NCI-H748 (cell line): ENCODE data around the gene TANC1.
A peak's percentile ranks its signal among the peaks of the same experiment; 100 is the strongest.
"Not testable (repeated sequence)": the region's sequence is repeated elsewhere in the genome, so short reads cannot be mapped to it uniquely, and the experiment has no call there.

Source experiments
- DNase-seq: peaks from one replicate; lab custom pipeline; 2025; ENCODE audit not compliant: unreplicated experiment; lab: John Stamatoyannopoulos, UW

TANC1 gene

DNA sequence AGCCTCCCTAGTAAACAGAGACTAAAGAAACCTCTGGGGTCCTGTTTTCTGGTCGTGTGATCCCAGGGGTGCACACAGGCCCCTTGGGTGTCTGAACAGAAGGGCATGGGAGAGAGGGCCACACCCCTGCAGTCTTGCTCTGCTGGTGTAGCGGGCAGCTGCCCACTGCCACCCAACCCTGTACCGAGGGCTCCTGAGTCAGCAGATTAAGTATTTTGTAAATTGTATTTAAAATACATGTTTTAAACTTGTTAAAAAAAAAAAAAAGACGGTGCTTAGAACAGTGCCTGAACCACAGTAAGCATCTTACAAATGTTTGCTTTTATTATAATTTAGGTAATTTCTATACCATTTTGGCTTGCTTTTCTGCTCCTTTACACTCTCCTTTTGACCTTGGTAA lies 113.7 kb downstream of the TANC1 start:
- DNase-seq: no peak

DNA sequence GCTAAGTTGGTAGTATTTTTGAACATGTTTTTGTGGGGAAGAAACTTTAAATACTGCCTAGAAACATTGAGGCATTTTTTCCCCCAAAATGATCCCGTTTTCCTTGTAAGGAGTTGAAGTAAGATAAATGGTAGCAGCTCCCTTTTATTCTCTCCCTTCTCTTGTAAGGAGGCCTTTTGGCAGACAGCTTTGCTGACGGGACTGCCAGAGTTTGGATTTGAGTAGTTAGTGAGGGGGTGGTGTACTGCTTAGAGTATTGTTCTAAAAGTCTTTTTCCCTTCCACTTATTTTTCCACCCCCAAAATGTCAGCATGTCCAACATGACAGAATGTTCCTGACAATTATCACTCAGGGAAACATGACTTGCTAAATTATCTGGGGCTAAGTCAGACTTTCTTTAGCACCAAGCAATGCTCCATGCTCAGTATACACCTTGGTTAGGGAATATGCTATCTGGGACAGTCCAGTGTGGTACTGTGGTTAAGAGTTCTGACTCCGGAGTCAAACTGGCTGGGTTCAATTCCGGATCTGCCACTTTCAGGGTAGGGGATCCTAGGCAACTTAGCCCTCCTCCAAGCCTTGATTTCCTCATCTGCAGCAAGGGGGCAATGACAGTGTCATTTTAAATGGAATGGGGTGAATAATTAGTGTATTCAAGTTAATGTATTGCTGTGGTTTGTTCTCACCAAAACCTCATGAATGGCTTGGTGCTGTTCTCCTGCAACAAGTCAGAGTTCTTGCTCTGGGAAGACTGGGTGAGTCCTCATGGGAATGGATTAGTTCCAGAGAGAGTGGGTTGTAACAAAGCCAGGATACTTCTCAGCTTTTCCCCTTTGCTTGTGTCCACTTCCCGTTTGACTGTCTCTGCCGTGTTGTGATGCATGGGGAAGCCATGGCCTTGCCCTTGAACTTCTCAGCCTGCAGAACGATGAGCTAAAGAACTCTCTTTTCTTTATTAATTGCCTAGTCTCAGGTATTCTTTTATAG lies 116.2 kb downstream of the TANC1 start:
- DNase-seq: no peak

DNA sequence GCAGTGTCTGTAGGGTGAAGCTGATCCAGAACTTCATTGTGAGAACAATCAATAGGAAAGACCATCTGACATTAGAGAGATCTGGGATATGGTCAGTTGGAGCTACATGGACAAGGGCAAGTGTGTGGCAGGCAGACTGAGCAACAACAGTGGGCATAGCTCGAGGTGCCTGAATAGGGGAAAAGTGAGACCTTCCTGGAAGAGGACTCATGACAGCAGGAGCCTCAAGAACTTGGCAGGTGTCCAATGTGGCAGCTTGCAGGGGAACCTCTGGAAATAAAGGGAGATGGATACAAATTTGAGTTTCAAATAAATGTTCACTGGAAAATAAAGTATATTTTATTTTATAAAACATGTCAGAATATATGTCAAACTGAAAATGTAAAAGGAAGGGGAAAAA lies 117.9 kb downstream of the TANC1 start:
- DNase-seq: peak; percentile 42

DNA sequence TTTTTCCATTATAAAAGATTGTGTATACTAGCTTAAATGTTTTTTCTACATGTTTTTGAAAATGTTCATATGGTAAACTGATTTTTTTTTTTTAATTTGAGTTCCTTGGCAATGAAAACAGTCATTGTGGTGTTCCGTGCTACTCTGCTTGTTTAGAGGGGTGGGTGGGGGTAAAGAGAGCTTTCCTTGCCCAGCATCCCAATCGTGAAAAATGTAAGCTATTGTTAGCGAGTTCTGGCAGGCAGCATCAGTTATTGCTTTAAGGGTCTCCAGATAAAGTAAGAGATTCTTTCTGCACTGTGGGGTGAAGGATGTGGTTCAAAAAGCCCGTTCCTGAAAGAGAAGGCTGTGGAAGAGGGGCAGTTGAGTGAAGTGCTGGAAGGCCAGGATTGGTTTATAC lies 118.4 kb downstream of the TANC1 start:
- DNase-seq: no peak

DNA sequence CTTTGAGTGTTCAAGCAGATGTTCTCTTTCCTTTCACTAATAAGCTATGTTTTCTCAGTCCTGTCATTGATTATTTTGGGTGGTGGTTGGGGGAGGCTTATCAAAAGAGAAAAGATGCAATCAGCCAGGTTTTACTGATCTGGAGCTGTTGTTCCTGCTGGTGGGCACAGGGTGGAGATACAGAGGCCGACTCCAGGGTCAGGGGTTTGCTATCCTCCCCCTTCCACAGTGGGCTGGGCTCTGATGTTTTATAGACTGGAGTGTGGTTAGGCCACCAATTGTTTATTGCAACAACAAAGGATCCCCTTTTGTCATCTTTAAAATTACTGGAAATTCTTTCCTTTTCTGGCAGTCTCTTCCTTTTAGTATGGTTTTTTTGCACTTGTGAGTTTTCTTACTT lies 120.5 kb downstream of the TANC1 start:
- DNase-seq: no peak

DNA sequence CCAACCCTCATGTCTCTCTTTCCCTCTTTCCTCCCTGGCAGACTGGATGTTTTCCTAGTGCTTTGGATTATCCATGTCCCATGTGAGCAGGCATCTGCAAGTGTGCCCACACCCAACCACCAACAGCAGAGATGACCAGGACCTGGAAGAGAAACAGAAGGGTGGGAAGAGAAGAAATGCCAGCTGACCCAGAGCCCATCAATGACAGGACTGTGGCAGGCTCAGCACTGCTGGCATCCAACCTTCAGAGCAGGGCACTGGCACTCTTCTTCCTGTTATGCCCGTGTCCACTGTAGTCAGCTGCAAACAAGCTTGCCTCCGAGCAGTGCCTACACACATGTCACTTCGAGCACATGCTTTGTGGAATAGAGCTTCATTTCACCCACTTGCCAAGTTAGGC lies 121.1 kb downstream of the TANC1 start:
- DNase-seq: no peak

DNA sequence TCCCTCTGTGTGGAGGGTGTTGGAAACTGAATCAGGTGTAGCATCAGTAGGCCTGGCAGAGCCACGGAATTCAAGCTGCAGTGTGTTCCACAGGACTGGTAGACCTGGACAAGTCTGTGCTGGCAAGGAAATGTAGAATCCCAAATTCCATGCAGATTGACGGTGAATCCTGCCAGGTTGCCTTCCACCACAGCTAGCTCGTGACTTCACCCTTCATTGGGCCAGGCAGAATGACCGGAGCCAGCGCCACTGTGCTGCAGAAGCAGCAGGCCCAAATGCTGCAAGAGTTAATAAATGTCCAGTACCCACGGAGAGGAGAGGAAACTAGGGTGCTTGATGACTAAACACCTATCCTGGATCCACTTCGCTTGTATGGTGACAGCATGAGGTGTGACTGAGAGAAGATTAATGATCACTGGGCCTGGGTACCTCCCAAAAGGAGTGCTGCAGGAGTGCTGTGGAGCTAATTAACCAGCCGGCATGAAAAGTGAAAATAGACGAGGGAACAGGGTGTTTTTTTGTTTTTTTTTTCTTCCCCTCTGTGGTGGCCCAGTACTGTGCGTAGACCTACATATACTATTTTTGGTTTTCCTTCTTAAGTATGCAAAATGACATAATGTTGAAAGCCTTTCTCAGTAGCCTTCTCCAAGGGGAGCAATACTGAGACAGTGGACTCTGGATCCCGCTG lies 122.2 kb downstream of the TANC1 start:
- no peak for DNase-seq

DNA sequence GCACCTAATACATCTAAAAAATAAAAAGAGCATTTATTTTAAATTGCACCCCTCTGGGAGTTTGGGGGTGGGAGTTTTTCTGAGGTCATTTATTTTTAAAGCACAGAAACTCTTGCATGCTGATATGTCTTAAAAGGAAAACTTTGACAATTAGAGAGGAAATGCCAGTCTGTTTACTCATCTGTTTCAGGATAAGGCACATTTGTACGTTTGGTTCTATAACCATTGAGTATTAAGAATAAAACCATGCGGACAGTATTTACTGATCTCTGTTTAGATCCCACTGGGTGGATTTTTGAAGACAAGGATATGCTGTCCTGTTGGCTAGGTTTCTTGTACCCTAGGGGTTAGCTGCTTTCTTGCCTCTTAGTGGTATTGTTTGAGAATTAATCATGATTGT lies 122.9 kb downstream of the TANC1 start:
- DNase-seq: no peak

DNA sequence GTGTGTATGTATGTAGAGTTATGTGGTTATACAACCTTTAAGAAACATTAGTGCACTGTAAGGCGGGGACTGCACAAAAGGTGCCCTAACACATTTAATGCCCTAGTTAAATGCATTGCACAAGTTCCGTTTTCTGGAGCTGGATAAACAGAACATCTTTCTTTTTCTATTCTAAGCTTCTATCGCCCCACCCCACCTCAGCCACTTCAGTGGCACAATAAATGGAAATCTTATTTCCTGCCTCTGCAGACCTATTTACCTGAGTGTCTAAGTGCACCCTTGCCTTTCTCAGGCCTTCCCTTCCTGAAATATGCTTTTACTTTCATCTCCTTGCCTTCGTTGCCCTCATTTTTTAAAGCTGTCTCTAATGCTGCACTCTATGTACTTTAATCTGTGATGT lies 123.5 kb downstream of the TANC1 start:
- DNase-seq: no peak

DNA sequence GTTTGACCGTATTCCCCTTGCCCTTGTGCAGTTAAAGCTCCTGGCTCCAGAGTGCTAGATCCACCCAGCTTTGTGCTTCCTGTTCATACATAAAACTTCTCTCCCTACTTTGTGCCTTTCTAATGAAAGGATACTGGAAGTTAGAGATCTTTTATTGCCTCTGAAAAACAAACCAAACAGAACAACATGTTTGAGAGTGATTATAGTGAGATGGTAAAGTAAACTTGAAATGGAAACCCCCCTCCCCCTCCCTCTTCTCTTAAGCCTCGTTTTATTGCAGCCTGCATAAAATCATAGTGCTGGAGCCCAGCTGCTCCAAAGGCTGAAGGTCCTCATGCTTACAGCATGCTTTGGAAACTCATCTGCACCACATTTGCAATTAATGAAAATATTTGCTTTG lies 125.1 kb downstream of the TANC1 start:
- DNase-seq: peak; percentile 51

DNA sequence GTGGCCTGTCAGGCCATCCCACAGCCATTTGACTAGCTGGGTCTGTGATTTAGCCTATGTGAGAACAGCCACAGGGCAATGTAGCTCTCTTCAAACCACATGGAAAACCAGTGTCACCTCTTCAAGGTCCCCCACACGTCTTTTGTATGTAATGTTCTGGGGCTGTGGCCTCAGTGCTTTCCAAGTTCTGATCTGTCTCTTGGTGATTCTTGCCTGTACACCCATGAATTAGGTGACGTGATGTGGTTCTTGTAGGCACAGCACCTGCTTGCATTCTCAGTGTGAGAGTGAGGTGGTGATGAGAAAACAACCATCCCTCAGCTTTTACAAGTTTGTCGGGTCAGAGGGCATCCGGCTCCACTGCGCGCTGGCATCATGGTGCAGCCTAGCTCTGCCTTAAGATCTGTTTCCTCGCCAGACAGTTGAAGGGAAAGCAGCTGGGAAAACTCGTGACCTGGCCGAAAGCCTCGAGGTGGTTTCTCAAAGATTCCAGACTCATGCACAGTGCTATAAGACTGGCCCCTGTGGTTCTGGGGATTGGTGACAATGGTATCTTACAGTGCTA lies 125.8 kb downstream of the TANC1 start:
- no peak for DNase-seq

DNA sequence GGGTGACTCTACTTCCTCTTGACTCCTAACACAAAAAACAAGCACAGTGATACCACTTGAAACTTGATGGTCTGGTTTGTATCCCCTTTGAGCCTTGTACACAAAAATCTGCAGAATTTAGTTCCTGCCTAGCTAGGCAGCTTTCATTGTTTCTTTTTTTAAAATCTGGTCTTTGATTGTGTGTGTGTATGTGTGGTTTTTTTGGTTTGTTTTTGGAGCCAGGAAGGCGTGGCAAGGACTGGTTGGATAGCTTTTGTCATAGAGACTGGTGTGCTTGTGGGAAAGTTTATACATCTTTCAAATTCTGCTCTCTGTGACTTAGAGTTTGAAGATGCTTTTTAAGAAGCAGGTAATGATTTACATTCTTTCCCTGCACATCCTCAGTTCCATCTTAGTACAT lies 127.4 kb downstream of the TANC1 start:
- no peak for DNase-seq

DNA sequence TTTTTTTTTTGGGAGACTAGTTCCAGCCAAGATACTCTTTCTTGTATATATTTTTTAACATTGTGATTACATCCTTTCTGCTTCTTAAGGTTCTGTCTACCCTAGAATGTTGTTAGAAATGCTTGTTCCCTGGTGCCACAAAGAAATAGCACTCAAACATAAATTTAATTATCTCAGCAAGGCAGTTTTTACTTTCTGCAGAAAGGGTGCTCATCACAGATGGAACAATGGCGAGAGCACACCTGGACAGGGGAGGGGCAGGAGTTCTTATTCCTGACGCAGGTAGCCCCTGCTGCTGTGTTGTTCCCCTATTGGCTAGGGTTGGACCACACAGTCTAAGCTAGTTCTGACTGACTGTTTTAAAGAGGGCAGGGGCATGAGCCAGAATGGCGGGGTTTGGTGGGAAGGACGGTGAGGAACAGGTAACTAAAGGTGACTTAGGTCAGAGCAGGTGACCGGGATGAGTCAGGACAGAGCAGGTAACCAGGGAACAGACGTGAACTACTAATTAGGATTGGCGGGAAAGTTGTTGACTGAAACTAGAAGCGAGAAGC lies 127.9 kb downstream of the TANC1 start:
- DNase-seq: not testable (repeated sequence)

DNA sequence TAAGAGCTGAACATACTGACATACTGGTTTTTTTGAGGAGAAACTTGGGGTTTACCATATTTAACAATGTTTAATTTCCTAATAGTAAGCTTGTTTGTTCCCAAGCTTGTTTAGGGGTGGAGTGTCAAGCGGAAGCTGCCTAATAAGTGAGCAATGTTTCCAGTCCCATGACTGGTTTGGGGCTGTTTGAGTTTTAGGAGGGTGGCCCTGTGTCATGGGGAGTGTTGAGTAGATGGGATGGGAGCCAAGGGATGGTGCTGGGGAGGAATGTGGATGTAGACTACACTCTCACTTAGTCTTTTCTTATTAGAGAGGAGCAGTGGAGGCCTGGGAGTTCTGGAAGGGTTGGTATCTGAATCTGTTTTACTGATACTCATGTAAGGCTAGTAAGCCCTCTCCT lies 128.5 kb downstream of the TANC1 start:
- DNase-seq: no peak

DNA sequence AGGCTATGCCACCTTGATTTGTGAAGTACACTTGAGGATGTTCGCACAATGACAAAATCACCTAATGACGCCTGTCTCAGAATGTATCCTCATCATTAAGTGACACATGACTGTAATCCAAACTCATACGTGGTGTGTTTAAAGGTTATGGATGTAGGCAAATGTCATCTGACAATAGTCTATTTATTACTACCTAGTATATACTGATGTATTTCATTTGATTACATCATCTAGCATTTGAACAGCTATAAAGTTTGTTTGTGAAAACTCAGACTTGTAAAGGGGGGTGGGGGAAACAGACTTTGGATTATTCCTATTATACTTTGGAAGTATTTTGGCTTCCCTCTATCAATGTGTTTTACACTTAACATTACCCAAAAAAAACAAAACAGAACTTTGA lies 129.9 kb downstream of the TANC1 start:
- no peak for DNase-seq

DNA sequence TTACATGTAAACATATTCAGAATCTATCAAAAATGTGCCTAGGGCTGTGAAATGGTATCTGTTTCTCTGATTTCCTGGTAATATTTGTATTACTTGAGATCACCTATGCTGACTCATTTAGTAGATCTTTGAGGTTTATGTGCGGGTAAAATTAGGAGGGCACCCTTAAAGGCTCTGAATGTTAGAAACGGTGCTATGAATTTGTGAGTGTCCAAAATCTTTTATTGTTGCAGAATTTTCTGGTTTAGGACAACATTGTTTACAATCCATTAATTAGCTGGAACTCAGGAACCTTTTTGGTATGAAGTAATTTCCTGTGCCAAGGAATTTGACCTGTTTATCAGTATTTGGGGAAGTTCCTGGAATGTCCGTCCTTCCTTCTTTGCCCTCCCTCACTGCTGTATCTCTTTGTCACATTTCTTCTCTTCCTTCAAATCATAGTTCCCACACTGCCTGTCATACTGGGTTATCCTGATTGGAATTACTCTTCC lies 130.5 kb downstream of the TANC1 start:
- no peak for DNase-seq

DNA sequence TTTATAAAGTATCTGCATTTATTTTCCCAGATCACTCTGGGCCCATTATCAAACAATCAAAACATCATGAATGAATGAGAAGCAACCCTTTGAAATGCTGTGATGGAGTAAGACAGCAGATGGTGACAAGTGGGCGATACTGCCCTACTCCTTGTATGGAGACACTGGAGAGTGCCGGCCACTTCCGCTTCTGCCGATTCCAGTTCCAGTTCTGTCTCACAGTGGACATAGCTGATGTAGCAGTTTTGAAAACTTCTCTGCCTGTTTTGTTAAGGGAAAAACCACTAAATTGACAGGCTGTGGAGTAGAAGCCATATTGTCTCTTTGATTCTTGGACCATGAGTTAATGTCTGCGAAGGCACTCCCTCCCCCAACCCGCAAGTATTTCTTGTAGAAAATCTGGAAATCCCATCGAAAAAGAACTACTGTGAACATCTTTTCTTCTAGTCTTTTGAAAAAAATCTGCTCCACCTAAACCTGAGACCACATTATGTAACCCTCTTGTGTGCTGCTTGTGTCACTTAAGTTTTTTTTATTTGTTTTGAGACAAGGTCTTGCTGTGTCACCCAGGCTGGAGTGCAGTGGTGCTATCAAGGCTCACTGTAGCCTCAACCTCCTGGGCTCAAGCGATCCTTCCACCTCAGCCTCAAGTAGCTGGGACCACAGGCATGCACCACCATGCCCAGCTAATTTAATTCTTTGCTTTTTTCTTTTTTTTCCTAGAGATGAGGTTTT lies 133.5 kb downstream of the TANC1 start:
- no peak for DNase-seq

DNA sequence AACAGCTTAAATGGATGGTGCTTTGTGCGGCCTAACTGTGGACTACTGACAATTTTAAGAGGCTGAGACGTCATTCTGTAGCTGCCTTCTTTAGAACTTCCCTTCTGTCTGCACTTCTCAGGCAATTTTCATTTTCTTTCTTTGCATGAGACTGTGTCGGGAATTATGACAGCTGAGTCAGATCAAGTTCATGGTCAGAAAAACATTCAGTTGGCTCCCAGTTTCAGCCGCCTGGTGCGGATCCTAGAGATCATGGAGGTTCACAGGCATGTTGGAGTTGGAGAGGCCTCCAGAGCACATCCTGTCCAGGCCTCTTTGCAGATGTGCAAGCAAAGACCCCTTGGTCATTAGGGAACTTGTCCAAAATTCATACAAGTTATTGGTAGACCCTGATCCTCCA lies 135.0 kb downstream of the TANC1 start:
- DNase-seq: no peak

DNA sequence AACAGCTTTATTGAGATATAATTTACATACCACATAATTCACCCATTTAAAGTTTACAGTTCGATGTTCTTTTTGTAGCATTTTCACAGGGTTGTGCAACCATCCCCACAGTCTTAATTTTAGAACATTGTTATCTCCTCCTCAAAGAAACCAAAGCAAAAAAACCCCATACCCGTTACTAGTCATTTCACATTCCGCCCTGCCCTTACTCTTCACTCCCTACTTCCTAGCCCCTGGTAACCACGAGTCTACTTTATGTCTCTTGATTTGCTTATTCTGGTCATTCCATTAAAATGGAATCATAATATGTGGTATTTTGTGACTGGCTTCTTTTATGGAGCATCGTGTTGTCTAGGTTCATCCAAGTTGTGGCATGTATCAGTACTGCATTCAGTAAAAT lies 137.7 kb downstream of the TANC1 start:
- DNase-seq: no peak

DNA sequence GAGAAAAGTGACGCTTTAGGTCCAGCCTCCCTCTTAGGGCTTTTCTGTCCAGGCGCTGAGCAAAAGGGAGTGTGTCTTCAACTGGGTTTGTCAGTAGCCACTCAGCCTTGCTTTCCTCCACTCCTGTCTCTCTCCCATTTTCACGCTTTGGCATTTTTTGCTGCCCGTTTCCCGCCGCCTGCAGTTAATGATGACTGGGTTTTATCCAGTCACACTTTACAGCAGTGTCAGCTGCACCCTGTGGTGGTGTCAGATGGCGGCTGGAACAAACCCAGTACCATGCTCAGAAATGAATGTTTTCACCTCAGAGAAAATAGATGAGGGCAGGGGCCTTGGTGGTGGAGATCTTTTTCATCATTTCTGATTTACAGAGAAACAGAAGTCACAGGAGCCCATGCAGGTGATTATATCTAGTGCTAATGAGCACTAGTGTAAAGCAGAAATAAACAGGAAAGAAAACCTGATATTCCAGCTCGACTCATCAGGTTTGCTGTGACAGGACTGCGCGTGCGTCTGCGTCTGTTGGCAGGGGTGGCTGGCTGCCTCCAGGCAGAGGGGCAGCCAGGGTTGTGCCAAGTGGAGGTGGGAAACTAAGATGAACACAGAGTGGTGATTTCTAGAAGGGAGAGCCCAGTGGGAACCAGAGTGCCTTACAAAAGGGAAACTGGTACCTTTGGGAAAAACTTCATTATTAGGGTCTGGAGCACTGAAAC lies 139.9 kb downstream of the TANC1 start:
- peak; percentile 19 for DNase-seq
